Rectal smooth muscle tissue (tissue), 1 donor: ENCODE results near the gene REPS2.
"Not testable (repeated sequence)": the region's sequence is repeated elsewhere in the genome, so short reads cannot be mapped to it uniquely, and the experiment has no call there.

ENCODE experiments used
- H3K27ac ChIP-seq: one replicate; pipeline ENCODE4 v1.7.0; 2013; ENCODE audit warnings: low read depth, low read length, inconsistent platforms
- H3K27me3 ChIP-seq: one replicate; pipeline ENCODE4 v1.7.0; 2013; ENCODE audit warnings: low read length; ENCODE audit not compliant: control insufficient read depth, insufficient read depth
- H3K36me3 ChIP-seq: one replicate; pipeline ENCODE4 v1.7.0; 2013; ENCODE audit warnings: low read length; ENCODE audit not compliant: control insufficient read depth, insufficient read depth
- H3K4me1 ChIP-seq: one replicate; pipeline ENCODE4 v1.7.0; 2013; ENCODE audit warnings: low read length; ENCODE audit not compliant: control insufficient read depth, insufficient read depth
- H3K4me3 ChIP-seq: one replicate; pipeline ENCODE4 v1.7.0; 2013; ENCODE audit warnings: low read length
- H3K9ac ChIP-seq: one replicate; pipeline ENCODE4 v1.7.0; 2013; ENCODE audit warnings: low read length

Gene REPS2

GRCh38 chrX:16931371-16931770 is 15.1 kb upstream of the REPS2 start:
- Histone ChIP-seq H3K27ac (no peak overlapping the region), H3K4me1 (no peaks in the 10 kb centered on the region), H3K9ac (no peak overlapping the region), H3K27me3 (no peaks in the 10 kb centered on the region), H3K36me3 (no peaks in the 10 kb centered on the region), H3K4me3 (no peak overlapping the region)

GRCh38 chrX:16931855-16932575 is 14.4 kb upstream of the REPS2 start:
- Histone ChIP-seq H3K9ac (no peak overlapping the region), H3K27me3 (no peaks in the 10 kb centered on the region), H3K4me1 (no peaks in the 10 kb centered on the region), H3K36me3 (no peaks in the 10 kb centered on the region), H3K27ac (no peak overlapping the region), H3K4me3 (no peak overlapping the region)

- no peaks in the 10 kb centered on the region for H3K27me3 ChIP-seq
- H3K27ac ChIP-seq: no peak overlapping the region
- no peaks in the 10 kb centered on the region for H3K36me3 ChIP-seq
- no peak overlapping the region for H3K9ac ChIP-seq
- H3K4me1 ChIP-seq: no peaks in the 10 kb centered on the region
- H3K4me3 ChIP-seq: no peak overlapping the region
Measured at GRCh38 chrX:16934185-16934584, 12.3 kb upstream of the REPS2 start.

- H3K27ac ChIP-seq: no peak overlapping the region
- peak overlapping the region; percentile 75 for H3K4me3 ChIP-seq
- no peaks in the 10 kb centered on the region for H3K36me3 ChIP-seq
- no peaks in the 10 kb centered on the region for H3K4me1 ChIP-seq
- H3K27me3 ChIP-seq: no peaks in the 10 kb centered on the region
- no peak overlapping the region for H3K9ac ChIP-seq
Measured at GRCh38 chrX:16946971-16947562, 609 bp downstream of the REPS2 start.

- H3K36me3 ChIP-seq: no peaks in the 10 kb centered on the region
- no peak overlapping the region for H3K27ac ChIP-seq
- H3K4me3 ChIP-seq: no peak overlapping the region
- no peak overlapping the region for H3K9ac ChIP-seq
- H3K27me3 ChIP-seq: no peaks in the 10 kb centered on the region
- H3K4me1 ChIP-seq: no peaks in the 10 kb centered on the region
Measured at GRCh38 chrX:16950423-16950822, 4.0 kb downstream of the REPS2 start.

- Histone ChIP-seq H3K36me3 (no peaks in the 10 kb centered on the region), H3K9ac (no peak overlapping the region), H3K27ac (no peak overlapping the region), H3K27me3 (peaks cover 3% of the 10 kb centered on the region), H3K4me1 (no peaks in the 10 kb centered on the region), H3K4me3 (no peak overlapping the region)
Measured at GRCh38 chrX:16953606-16954211, 7.3 kb downstream of the REPS2 start.

GRCh38 chrX:16957751-16958150 is 11.3 kb downstream of the REPS2 start:
- peaks cover 3% of the 10 kb centered on the region for H3K27me3 ChIP-seq
- no peaks in the 10 kb centered on the region for H3K4me1 ChIP-seq
- no peaks in the 10 kb centered on the region for H3K36me3 ChIP-seq
- H3K4me3 ChIP-seq: no peak overlapping the region
- H3K9ac ChIP-seq: no peak overlapping the region
- no peak overlapping the region for H3K27ac ChIP-seq

- Histone ChIP-seq H3K9ac (no peak overlapping the region), H3K4me1 (no peaks in the 10 kb centered on the region), H3K4me3 (no peak overlapping the region), H3K36me3 (no peaks in the 10 kb centered on the region), H3K27me3 (peaks cover 3% of the 10 kb centered on the region), H3K27ac (no peak overlapping the region)
Measured at GRCh38 chrX:16958356-16958755, 11.9 kb downstream of the REPS2 start.

GRCh38 chrX:16962661-16963060 is 16.2 kb downstream of the REPS2 start:
- H3K9ac ChIP-seq, H3K36me3 ChIP-seq, H3K4me1 ChIP-seq, H3K27me3 ChIP-seq, H3K27ac ChIP-seq, H3K4me3 ChIP-seq: not testable (repeated sequence)

GRCh38 chrX:16963216-16963615 is 16.8 kb downstream of the REPS2 start:
- no peaks in the 10 kb centered on the region for H3K4me1 ChIP-seq
- H3K36me3 ChIP-seq: no peaks in the 10 kb centered on the region
- no peak overlapping the region for H3K27ac ChIP-seq
- H3K9ac ChIP-seq: no peak overlapping the region
- no peak overlapping the region for H3K4me3 ChIP-seq
- peaks cover 1% of the 10 kb centered on the region for H3K27me3 ChIP-seq

GRCh38 chrX:16964976-16965375 is 18.5 kb downstream of the REPS2 start:
- not testable (repeated sequence) for H3K4me1 ChIP-seq, H3K4me3 ChIP-seq, H3K27me3 ChIP-seq, H3K27ac ChIP-seq, H3K9ac ChIP-seq, H3K36me3 ChIP-seq

- Histone ChIP-seq H3K4me1 (no peaks in the 10 kb centered on the region), H3K27ac (no peak overlapping the region), H3K9ac (no peak overlapping the region), H3K36me3 (no peaks in the 10 kb centered on the region), H3K4me3 (no peak overlapping the region), H3K27me3 (no peaks in the 10 kb centered on the region)
Measured at GRCh38 chrX:16966752-16967448, 20.4 kb downstream of the REPS2 start.
